DOHH2 (cell line): ENCODE results near the gene RUNDC3A.

ENCODE experiments used
- H3F3A ChIP-seq: fragments of 200-600 bp; sonication (generic), shearing (Covaris generic); 2 replicates; pipeline ENCODE4 v1.6.0; 2016; ENCODE audit warnings: antibody characterized with exemption, mild to moderate bottlenecking; ENCODE audit not compliant: control insufficient read depth, insufficient read depth
- H3K27ac ChIP-seq: fragments of 200-600 bp; sonication (generic); 2 replicates; pipeline ENCODE4 v1.5.1; 2014; ENCODE audit warnings: low read depth, mild to moderate bottlenecking, low read length, moderate library complexity
- H3K27me3 ChIP-seq: fragments of 200-600 bp; sonication (generic); 2 replicates; pipeline ENCODE4 v1.6.1; 2014; ENCODE audit warnings: mild to moderate bottlenecking, low read length, mixed read lengths; ENCODE audit not compliant: control insufficient read depth
- H3K36me3 ChIP-seq: fragments of 200-600 bp; sonication (generic); 2 replicates; pipeline ENCODE4 v1.6.1; 2014; ENCODE audit warnings: mild to moderate bottlenecking, low read length, moderate library complexity, mixed read lengths; ENCODE audit not compliant: control insufficient read depth
- H3K4me1 ChIP-seq: fragments of 200-600 bp; sonication (generic); 2 replicates; pipeline ENCODE4 v1.6.1; 2014; ENCODE audit warnings: mild to moderate bottlenecking, low read length, mixed read lengths; ENCODE audit not compliant: control insufficient read depth
- H3K4me2 ChIP-seq: fragments of 200-600 bp; sonication (generic); 2 replicates; pipeline ENCODE4 v1.6.0; 2014; ENCODE audit warnings: mild to moderate bottlenecking, low read length, moderate library complexity
- H3K4me3 ChIP-seq: fragments of 200-600 bp; sonication (generic); 2 replicates; pipeline ENCODE4 v1.5.1; 2014; ENCODE audit warnings: mild to moderate bottlenecking, low read length, mixed read lengths
- H3K79me2 ChIP-seq: fragments of 200-600 bp; sonication (generic); 2 replicates; pipeline ENCODE4 v1.6.1; 2014; ENCODE audit warnings: mild to moderate bottlenecking, low read length, mixed read lengths; ENCODE audit not compliant: control insufficient read depth
- H3K9me2 ChIP-seq: fragments of 200-600 bp; sonication (generic); replicated peaks from 2 replicates; pipeline ENCODE4 v1.6.1; 2014; ENCODE audit warnings: mild to moderate bottlenecking, low read length, mixed read lengths; ENCODE audit not compliant: control insufficient read depth
- H3K9me3 ChIP-seq: fragments of 200-600 bp; sonication (generic); 2 replicates; pipeline ENCODE4 v1.6.1; 2014; ENCODE audit warnings: antibody characterized with exemption, low read length, mixed read lengths; ENCODE audit not compliant: control insufficient read depth, insufficient read depth
- H4K20me1 ChIP-seq: fragments of 200-600 bp; sonication (generic); 2 replicates; pipeline ENCODE4 v1.6.0; 2014; ENCODE audit warnings: low read depth, mild to moderate bottlenecking, antibody characterized with exemption, low read length, moderate library complexity; ENCODE audit not compliant: control insufficient read depth, insufficient read depth
- EZH2phosphoT487 ChIP-seq: fragments of 200-600 bp; sonication (generic); IDR thresholded peaks from 2 replicates; pipeline ENCODE4 v1.6.1; 2017; ENCODE audit warnings: borderline replicate concordance, mild to moderate bottlenecking, antibody characterized with exemption, low read length, moderate library complexity, mixed read lengths
- TF ChIP-seq, protein P1 (sequence below): fragments of 200-600 bp; sonication (generic); IDR thresholded peaks from one replicate; pipeline ENCODE4 v1.5.1; 2014; ENCODE audit warnings: antibody characterized with exemption, mild to moderate bottlenecking, low read depth, low read length; ENCODE audit not compliant: poor library complexity, severe bottlenecking

RUNDC3A gene

DNA sequence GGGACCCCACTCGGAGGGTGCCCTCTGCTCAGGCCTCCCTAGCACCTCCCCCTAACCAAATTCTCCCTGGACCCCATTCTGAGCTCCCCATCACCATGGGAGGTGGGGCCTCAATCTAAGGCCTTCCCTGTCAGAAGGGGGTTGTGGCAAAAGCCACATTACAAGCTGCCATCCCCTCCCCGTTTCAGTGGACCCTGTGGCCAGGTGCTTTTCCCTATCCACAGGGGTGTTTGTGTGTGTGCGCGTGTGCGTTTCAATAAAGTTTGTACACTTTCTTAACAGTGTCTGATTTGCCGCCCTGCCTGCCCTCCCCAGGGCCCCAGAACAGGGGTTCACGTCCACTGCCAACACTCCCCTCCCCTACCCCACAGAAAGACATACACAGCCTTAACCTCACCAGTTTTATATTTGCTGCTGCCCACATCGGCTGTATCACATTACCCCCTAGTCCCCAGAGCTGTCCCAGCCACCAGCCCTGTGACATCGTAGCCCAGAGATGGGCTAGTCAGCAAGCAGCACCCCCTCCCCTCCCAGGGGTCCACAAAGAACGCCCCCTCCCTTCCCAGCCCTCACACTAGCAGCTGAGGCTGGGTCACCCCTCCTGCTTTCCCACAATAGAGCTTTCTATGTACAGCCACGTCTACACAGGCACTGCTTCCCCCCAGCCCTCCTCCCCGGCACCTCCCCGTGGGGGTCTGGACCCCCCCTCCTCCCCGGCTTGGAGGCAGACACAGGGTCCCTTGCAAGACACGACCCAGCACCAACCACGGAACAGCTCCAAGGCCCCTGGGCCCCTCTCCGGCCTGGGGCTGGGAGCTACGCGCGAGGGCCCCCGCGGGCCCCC is 44.6 kb downstream of the RUNDC3A start:
- Histone ChIP-seq H3K9me3 (no peaks in the 10 kb centered on the region), H3K4me2 (peak overlapping the region; percentile 12; the same call in 1 of the 2 replicates), H3K4me3 (no peak overlapping the region), H3K9me2 (no peaks in the 10 kb centered on the region), H3K79me2 (peaks cover 8% of the 10 kb centered on the region), H3K27me3 (peaks cover 14% of the 10 kb centered on the region; the same call in 1 of the 2 replicates), H3K4me1 (peaks cover 22% of the 10 kb centered on the region), H4K20me1 (no peaks in the 10 kb centered on the region), H3F3A (peaks cover 4% of the 10 kb centered on the region), H3K36me3 (peaks cover 50% of the 10 kb centered on the region), H3K27ac (no peak overlapping the region)
- TF ChIP-seq EZH2phosphoT487 = no peak
- TF ChIP-seq, protein P1, sequence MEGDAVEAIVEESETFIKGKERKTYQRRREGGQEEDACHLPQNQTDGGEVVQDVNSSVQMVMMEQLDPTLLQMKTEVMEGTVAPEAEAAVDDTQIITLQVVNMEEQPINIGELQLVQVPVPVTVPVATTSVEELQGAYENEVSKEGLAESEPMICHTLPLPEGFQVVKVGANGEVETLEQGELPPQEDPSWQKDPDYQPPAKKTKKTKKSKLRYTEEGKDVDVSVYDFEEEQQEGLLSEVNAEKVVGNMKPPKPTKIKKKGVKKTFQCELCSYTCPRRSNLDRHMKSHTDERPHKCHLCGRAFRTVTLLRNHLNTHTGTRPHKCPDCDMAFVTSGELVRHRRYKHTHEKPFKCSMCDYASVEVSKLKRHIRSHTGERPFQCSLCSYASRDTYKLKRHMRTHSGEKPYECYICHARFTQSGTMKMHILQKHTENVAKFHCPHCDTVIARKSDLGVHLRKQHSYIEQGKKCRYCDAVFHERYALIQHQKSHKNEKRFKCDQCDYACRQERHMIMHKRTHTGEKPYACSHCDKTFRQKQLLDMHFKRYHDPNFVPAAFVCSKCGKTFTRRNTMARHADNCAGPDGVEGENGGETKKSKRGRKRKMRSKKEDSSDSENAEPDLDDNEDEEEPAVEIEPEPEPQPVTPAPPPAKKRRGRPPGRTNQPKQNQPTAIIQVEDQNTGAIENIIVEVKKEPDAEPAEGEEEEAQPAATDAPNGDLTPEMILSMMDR = no peak

DNA sequence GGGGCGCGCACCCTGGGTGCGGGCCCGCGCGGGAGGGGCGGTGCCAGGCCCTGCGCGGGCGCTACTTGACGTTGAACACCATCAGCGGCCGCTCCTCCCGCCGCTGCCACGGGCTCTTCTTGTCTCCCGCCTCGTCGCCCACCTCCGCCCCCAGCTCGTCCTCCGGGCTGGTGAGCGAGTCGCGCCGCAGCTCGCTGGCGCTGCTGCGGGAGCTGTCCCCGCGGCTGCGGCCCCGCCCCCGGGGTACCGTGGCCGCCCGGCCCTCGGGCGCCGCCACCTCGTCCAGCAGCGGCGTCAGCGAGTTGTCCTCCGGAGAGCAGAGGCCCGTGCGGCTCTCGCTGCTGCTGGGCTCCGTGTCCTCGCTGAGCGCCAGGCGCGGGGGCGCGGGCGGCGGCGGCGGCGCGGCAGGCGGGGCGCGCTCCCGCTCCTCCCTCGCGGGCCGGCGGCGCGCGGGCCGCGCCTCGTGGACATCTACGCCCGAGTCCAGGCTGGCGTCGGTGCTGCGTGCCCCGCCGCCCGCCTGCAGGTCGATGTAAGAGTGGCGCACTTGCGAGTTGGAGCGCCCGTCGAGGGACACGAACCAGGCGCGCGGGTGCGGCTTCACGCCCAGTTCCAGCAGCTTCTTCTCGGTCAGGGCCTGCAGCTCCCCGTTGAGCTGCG is 45.4 kb downstream of the RUNDC3A start:
- Histone ChIP-seq H3K27ac (no peak overlapping the region), H3K4me1 (peaks cover 18% of the 10 kb centered on the region)

DNA sequence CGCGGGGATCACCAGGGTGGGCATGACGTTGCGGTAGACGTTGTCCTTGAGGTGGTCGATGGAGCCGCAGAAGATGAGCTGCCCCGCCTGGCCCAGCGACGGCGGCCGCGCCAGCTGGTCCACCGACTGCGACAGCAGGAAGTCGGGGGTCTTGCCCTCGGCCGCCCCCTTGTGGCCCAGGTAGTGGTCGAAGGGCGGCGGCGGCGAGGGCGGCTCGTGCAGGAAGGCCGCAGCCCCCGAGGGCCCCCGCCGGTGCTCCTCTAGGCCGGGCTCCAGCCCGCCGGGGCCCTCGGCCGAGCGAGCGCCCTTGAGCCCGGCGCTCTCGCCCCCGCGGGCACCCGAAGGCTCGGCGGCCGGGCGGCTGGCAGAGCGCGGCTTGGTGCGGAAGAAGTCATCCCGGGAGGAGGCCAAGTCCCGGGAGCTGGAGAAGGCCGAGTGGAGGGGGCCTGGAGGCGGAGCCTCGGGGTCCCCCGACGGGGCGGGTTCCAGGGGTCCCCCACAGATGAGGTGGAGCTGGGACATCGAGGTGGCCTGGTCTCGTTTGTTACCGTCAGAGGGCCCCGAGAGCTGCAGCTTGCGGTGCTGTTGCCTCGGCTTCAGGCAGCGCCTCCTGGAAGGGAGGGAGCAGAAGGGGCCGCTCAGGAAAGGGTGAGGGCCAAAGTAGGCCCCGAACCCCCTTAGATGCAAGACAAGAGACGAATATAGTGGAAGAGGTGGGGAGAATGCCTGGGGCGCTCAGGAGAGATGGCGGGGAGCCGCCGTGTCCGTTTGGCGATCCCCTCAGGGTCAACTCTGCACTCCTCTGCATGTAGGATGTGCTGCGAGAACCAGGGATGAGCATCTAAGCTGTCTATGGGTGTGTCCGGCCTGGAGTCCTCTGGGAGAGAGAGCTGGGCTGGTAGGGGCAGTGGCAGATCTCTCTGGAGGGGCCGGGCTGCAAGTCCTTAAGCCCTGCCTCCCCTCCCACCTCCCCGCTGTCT is 46.5 kb downstream of the RUNDC3A start:
- H4K20me1 ChIP-seq = no peaks in the 10 kb centered on the region

More for the DNA sequence above, 45.4 kb downstream of the RUNDC3A start:
- Histone ChIP-seq H4K20me1 (no peaks in the 10 kb centered on the region), H3F3A (no peaks in the 10 kb centered on the region), H3K27me3 (peaks cover 14% of the 10 kb centered on the region; the same call in 1 of the 2 replicates), H3K79me2 (peaks cover 5% of the 10 kb centered on the region), H3K9me3 (no peaks in the 10 kb centered on the region), H3K36me3 (peaks cover 46% of the 10 kb centered on the region), H3K4me3 (no peak overlapping the region), H3K9me2 (no peaks in the 10 kb centered on the region), H3K4me2 (peak overlapping the region; percentile 17; the same call in 1 of the 2 replicates)
- no peak for TF ChIP-seq EZH2phosphoT487
- TF ChIP-seq, protein P1 = no peak

More for the DNA sequence above, 46.5 kb downstream of the RUNDC3A start:
- Histone ChIP-seq H3K9me3 (no peaks in the 10 kb centered on the region), H3K4me1 (peaks cover 21% of the 10 kb centered on the region), H3F3A (no peaks in the 10 kb centered on the region), H3K9me2 (no peaks in the 10 kb centered on the region), H3K27me3 (peaks cover 14% of the 10 kb centered on the region; the same call in 1 of the 2 replicates), H3K4me2 (peak overlapping the region; percentile 39; the same call in 1 of the 2 replicates), H3K4me3 (0 out of 2 replicates have a peak overlapping the region, but pooled peaks have one; percentile 24), H3K79me2 (no peaks in the 10 kb centered on the region), H3K27ac (no peak overlapping the region), H3K36me3 (peaks cover 35% of the 10 kb centered on the region)
- TF ChIP-seq, protein P1 = peak; percentile 52
- TF ChIP-seq EZH2phosphoT487 = no peak
